GM08714 (cell line): Measurements from ENCODE around the gene ASTN2.

Experiments
- H3K4me3 ChIP-seq: fragments of 200-500 bp; sonication (Bioruptor generic); 2 replicates; pipeline ENCODE4 v1.5.1; 2014; ENCODE audit warnings: mild to moderate bottlenecking, low read length, inconsistent platforms
- ZNF274 ChIP-seq: IDR thresholded peaks from 2 replicates; pipeline ENCODE4 v1.6.1; 2012; ENCODE audit warnings: mild to moderate bottlenecking, low read depth, low read length

Gene ASTN2

DNA sequence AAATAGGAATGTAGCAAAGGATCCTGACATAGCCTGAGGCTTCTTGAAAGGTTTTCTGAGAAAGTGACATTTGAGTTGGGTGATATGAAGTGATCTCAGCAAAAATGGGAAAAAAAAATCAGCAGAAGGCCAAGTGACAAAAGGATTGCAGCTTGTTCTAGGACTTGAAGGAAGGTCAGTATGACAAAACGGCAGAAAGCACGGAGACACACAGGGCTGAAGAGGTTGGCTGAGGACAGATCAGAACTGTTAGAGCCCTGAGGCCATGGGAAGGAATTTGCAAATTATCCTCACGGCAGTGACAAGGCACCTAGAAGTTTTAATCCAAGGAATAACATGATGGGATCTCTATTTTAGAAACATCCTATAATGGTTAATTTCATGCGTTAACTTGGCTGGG, 696.7 kb downstream of the ASTN2 start:
- TF ChIP-seq ZNF274: no peak

DNA sequence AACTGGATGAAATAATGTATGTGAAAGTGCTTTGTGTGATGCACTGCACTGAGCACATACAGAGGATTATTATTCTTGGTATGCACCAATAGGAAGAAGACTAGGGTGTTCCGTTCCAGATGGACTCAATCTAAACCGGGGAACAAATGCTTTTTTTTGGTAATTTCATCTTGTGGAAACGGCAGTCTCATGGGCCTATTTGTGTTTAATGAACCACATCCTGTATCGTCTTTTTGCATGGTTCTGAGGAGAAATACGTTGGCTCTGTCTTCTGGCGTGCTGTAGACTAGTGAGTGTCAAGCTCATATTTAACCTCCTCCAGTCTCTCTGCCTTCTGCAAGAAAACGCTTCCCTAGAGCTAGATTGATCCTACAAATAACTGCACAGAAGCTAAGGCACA, 697.7 kb downstream of the ASTN2 start:
- no peak overlapping the region for H3K4me3 ChIP-seq
- TF ChIP-seq ZNF274: no peak

More for the DNA sequence above, 696.7 kb downstream of the ASTN2 start:
- no peak overlapping the region for H3K4me3 ChIP-seq

GRCh38 chr9:116716438-116716837, 698.4 kb downstream of the ASTN2 start:
- TF ChIP-seq ZNF274: no peak
- H3K4me3 ChIP-seq: no peak overlapping the region

- H3K4me3 ChIP-seq: no peak overlapping the region
- TF ChIP-seq ZNF274: no peak
These were observed 699.1 kb downstream of the ASTN2 start for GRCh38 chr9:116715751-116716150.

- no peak overlapping the region for H3K4me3 ChIP-seq
- no peak for TF ChIP-seq ZNF274
These were observed 701.6 kb downstream of the ASTN2 start for GRCh38 chr9:116713271-116713670.

DNA sequence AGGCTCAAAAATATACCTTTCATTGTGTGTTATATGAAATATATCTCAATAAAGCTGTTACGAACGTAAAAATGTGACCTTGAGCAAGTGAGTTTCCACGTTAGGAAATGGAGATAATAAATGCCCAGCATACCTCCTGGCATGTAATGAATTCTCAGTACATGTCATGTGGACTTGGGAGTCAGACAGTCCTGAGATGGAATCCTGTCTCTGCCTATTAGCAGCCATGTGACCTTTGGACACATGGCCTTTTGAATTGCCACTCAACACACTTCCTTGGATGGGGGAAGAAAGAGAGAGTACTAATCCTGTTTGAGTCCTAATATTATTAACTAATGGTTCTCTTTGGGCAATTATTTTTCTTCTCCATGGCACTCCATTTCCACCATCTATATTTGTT, 702.1 kb downstream of the ASTN2 start:
- H3K4me3 ChIP-seq: no peak overlapping the region
- no peak for TF ChIP-seq ZNF274

GRCh38 chr9:116706310-116707290, 708.3 kb downstream of the ASTN2 start:
- TF ChIP-seq ZNF274: no peak

DNA sequence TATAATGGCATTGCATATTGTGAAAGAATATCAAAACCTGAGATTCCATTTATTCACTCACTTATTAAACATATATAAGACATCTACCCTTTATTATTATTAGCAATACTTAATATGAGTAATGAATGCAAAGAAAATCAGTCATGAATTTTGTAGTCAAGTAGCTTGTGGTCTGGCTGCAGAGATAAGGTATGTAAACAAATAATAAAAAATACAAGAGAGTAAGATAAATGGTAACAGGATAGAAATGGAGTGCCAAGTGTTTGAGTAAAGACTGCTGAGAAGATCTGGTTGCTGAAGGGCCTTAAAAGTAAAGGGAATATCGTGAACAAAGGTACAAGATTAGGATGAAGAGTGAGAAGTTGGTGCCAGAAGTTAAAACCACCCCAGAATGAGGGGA, 709.3 kb downstream of the ASTN2 start:
- no peak for TF ChIP-seq ZNF274
- no peak overlapping the region for H3K4me3 ChIP-seq

More at GRCh38 chr9:116706310-116707290, 708.3 kb downstream of the ASTN2 start:
- no peak overlapping the region for H3K4me3 ChIP-seq

DNA sequence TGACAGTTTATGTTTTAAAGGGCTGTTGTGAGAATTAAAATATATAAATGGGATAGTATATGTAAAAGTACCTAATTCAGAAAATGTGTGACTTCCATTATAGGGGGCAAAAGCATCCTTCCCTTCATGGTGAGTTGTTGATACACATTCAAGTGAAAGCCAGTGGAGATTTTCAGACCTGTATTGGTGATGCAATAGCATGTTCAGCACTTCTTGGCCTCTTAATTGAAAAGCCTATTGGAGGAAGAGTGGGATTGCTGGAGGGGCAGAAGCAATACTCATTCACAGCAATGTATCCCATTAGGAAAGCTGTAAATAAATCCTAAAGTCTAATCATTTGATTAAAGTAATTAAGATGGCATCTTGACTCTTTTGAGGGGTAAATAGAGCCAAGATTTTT, 710.4 kb downstream of the ASTN2 start:
- TF ChIP-seq ZNF274: no peak
- no peak overlapping the region for H3K4me3 ChIP-seq

GRCh38 chr9:116703634-116704033, 711.2 kb downstream of the ASTN2 start:
- no peak for TF ChIP-seq ZNF274
- no peak overlapping the region for H3K4me3 ChIP-seq

DNA sequence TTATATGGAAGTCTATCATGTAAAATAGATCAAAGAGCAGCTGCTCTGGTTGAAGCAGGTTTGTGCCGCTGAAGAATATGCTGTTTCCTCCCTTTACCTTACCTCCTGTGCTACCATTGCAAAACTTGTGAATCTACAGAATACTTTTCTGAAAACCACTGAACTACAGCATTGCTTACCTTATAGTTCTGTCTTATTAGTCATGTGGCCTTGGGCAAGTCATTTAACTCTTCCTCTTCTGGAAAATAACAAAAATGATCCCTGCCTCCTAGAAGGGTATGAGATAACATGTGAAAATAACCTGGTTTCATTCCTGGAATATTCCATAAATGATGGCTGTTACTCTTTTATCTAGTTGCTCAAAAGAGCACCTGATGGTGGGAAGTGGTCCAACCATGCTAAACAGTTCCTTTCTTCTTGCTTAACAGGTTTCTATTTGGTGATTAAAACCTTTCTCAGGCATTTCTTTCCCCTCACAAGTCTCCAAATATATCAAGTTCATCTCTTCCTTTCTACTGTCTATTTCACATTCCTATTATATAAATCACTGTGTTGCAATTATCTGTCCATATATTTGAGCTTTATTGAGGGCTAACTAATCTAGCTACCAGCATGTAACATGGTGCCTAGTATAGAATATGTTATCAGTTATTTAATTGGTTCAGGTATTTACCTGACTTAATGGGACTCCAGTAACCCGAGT, 712.8 kb downstream of the ASTN2 start:
- no peak overlapping the region for H3K4me3 ChIP-seq
- TF ChIP-seq ZNF274: no peak

DNA sequence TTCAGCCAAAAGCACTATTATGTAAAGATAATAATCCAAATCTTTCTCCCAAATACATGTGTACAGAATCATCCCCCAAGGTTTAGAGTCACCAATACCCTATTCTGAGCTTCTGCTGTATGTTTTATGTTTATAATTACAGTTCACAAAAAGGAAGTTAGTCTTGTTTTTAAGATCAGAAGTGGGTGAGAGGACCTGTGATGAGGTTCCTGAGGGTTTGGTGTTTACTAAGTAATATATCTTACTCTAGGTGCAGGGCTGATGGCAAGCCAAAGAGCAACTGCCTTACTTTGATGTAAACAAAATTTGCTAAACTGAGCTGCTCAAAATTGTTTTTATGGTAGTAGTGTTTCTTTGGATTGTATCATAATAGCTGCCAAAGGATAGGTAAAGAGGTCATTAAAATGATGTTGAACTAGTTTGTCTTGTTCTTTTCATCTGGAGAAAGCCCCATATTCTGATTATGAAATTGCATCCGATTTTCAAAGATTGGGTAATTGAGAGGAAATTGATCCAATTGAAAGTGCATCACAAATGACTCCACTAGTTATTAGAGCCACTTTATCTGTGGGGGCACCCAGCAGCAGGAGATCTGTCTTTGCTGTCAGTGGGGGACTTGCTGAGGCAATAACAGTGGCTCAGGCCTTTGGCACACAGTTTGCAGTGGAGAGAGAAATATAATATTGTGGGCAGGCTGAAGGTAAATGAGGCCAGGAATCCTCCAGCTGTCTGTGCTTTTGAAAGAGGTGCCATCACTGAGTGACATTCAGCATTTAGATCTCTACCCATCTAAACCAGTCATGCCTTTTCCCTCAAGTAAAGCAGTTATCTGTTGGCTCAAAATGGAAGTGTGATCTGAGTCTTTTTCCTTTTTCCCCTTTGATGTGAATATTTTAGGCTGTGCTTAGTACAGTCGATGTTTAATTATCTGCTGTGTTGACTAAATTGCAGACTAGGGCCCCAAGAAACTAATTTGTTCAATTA, 713.7 kb downstream of the ASTN2 start:
- no peak overlapping the region for H3K4me3 ChIP-seq
- TF ChIP-seq ZNF274: no peak

GRCh38 chr9:116700279-116700678, 714.6 kb downstream of the ASTN2 start:
- no peak overlapping the region for H3K4me3 ChIP-seq
- no peak for TF ChIP-seq ZNF274

- TF ChIP-seq ZNF274: no peak
- H3K4me3 ChIP-seq: no peak overlapping the region
These were observed 717.0 kb downstream of the ASTN2 start for GRCh38 chr9:116697887-116698286.
